ENCODE measurements around the gene XPA. TPM values are rescaled to one million over a fixed set of nuclear protein-coding genes. Genes with fewer than 3 reads are reported as not detected.
A peak's percentile ranks its signal among the peaks of the same experiment; 100 is the strongest.
"Not testable (repeated sequence)": the region's sequence is repeated elsewhere in the genome, so short reads cannot be mapped to it uniquely, and the experiment has no call there.

XPA gene
- polyA plus RNA-seq: 10 to 100 TPM; 13.5 to 16.3 TPM

DNA sequence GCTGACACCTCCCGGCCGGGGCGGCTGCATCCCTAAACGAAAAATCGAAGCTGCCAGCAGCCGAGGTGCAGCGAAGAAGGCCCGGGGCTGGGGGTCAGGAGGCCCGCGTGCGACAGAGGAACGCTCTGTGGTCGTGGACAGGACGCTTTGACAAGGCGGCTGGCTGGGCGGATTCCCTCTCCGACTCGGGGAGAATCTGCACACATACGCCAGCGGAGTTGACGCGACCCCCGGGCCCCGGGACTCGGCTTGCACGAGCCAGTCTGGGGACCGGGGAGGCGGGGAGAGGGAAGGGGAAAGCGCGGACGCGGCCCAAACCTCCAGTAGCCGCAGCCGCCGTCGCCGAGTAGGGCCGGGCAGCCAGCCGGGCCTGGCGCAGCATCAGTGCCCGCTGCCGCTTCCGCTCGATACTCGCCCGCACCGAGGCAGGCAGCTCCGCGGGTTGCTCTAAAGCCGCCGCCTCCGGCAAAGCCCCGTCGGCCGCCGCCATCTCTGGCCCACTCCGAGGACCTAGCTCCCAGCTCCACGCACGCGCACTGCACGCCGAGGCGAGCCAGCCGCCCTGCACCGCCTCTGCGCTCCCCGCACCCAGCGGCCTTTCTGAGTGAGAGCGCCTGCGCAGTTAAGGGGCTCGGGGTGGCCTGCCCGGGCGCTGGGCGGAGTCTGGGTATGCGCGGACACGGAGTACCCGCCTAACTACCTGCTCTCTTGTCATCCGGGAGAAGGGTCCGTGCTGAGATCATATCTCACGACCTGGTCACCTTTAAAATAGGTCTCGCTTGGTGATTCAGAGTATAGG lies at the start of gene XPA:
Gene XPA (minus strand): TSS at position 538 of the 799 bp plus-strand sequence. CDS start 48 bp downstream, at position 490.
- Histone ChIP-seq H3K27me3 (ENCODE audit: control insufficient read depth in 1 of 2, insufficient read depth in 2 of 2, low read length in 2 of 2) (no peaks in the 10 kb centered on the region), H3K4me1 (ENCODE audit: control insufficient read depth in 2 of 2, insufficient read depth in 2 of 2, low read length in 1 of 2) (no peaks in the 10 kb centered on the region), H3K27ac (ENCODE audit: low read depth in 2 of 2, low read length in 1 of 2) (peak within 1 kb of the TSS; percentile 92 to 95), H3K4me3 (ENCODE audit: low read depth in 1 of 2, low read length in 2 of 2) (peak within 1 kb of the TSS; percentile 85 to 97), H3K36me3 (ENCODE audit: control insufficient read depth in 2 of 2, insufficient read depth in 2 of 2, low read length in 1 of 2) (no peaks in the 10 kb centered on the region), H3K9me3 (ENCODE audit: control insufficient read depth in 2 of 2, insufficient read depth in 1 of 2, low read depth in 1 of 2, low read length in 1 of 2) (peaks cover 0 to 2% of the 10 kb centered on the region in 2 donors)
- 0% methylated on average over 63 to 82 of the region's 82 CpGs for WGBS, 2 donors

DNA sequence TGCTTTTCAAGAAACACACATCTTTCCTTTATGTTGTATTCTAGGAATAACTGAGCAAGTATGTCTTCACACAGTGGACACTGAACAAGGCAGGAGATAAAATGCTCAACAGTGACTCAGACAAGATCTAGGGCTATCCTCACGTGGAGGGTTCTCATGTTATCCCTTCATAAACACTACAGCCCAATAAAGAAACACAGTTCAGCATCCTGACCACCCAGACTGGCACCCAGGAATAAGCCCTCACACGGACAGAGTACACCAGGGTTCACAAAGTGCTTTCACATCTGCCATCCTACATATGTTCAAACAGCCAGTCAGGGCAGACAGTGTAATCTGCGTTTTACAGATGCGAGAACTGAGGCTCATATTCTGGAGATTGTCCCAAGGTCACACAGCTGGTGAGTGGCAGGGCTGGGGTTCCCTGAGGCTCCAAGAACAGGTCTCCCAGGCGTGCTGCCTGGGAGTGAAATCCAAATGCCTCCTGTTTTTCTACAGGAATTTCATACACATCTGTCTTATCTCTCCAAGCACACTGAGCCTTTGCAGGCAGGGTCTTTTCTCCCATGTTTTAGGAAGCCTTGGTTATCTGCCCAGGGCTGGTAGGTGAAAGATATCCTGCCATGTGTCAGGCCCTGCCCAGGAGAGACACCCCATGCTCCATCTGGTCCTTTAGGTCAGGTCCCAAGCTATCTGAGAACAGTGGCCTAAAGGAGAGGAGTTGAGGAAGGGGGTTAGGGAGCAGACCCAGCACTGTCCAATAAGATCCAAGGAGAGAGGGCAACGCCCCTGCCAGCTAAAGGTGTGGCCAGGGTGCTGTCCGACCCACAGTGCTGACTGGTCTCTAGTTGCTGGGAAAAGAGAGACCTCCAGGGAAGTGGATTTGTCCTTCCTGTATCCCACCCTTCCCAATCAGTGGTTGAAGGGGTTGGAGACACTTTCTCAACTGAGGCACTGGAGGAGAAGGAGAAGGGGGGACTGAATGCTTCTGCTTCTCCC lies 47.9 kb upstream of the XPA start:
- 44 to 66% methylated on average over 7 of the region's 7 CpGs for WGBS, 2 donors

DNA sequence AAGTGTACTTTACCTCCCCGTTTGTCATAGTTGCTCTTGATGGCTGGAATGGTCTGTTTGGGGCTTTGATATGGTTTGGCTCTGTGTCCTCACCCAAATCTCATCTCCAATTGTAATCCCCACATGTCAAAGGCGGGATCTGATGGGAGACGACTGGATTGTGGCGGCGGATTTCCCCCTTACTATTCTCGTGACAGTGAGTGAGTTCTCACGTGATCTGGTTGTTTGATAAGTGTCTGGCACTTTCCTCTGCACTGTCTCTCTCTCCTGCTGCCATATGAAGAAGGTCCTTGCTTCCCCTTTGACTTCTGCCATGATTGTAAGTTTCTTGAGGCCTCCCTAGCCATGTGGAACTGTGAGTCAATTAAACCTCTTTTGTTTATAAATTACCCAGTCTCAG lies 46.9 kb upstream of the XPA start:
- H3K9me3 ChIP-seq (ENCODE audit: control insufficient read depth in 2 of 2, insufficient read depth in 1 of 2, low read depth in 1 of 2, low read length in 1 of 2); H3K4me3 ChIP-seq (ENCODE audit: low read depth in 1 of 2, low read length in 2 of 2); H3K27ac ChIP-seq (ENCODE audit: low read depth in 2 of 2, low read length in 1 of 2); H3K36me3 ChIP-seq (ENCODE audit: control insufficient read depth in 2 of 2, insufficient read depth in 2 of 2, low read length in 1 of 2); H3K27me3 ChIP-seq (ENCODE audit: control insufficient read depth in 1 of 2, insufficient read depth in 2 of 2, low read length in 2 of 2): not testable (repeated sequence)
- WGBS, 2 donors: 64 to 72% methylated on average over 7 of the region's 7 CpGs
- H3K4me1 ChIP-seq (ENCODE audit: control insufficient read depth in 2 of 2, insufficient read depth in 2 of 2, low read length in 1 of 2): peaks cover 6 to 18% of the 10 kb centered on the region in 2 donors

More for the DNA sequence above, 47.9 kb upstream of the XPA start:
- H3K27ac ChIP-seq (ENCODE audit: low read depth in 2 of 2, low read length in 1 of 2): no peak overlapping the region
- peaks cover 0 to 3% of the 10 kb centered on the region in 2 donors for H3K36me3 ChIP-seq (ENCODE audit: control insufficient read depth in 2 of 2, insufficient read depth in 2 of 2, low read length in 1 of 2)
- H3K27me3 ChIP-seq (ENCODE audit: control insufficient read depth in 1 of 2, insufficient read depth in 2 of 2, low read length in 2 of 2): peaks cover 0 to 3% of the 10 kb centered on the region in 2 donors
- peaks cover 0 to 5% of the 10 kb centered on the region in 2 donors for H3K9me3 ChIP-seq (ENCODE audit: control insufficient read depth in 2 of 2, insufficient read depth in 1 of 2, low read depth in 1 of 2, low read length in 1 of 2)
- H3K4me3 ChIP-seq (ENCODE audit: low read depth in 1 of 2, low read length in 2 of 2): no peak overlapping the region
- H3K4me1 ChIP-seq (ENCODE audit: control insufficient read depth in 2 of 2, insufficient read depth in 2 of 2, low read length in 1 of 2): peaks cover 2 to 10% of the 10 kb centered on the region in 2 donors

DNA sequence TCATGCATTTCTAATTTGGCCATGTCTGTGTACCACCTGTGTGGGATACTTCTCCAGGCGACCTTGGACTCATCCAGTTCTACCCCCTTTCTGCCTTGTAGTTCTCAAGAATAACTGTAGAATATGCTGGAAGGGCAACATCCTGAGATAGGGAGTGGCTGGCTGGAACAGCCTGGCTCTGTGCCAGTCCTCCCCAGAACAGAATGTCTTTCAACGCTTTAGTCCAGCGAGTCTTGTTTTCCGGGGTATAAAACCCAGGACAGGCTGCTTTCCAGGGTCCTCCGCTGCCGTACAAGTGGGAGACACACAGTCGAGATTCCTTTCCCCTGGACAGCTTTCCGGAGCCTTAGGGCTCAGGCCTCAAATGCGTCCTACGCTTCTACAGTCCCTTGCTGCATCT lies 45.4 kb upstream of the XPA start:
- peaks cover 0 to 5% of the 10 kb centered on the region in 2 donors for H3K9me3 ChIP-seq (ENCODE audit: control insufficient read depth in 2 of 2, insufficient read depth in 1 of 2, low read depth in 1 of 2, low read length in 1 of 2)
- 90 to 93% methylated on average over 10 of the region's 10 CpGs for WGBS, 2 donors
- H3K4me1 ChIP-seq (ENCODE audit: control insufficient read depth in 2 of 2, insufficient read depth in 2 of 2, low read length in 1 of 2): peaks cover 6 to 19% of the 10 kb centered on the region in 2 donors
- no peak overlapping the region for H3K4me3 ChIP-seq (ENCODE audit: low read depth in 1 of 2, low read length in 2 of 2)
- H3K36me3 ChIP-seq (ENCODE audit: control insufficient read depth in 2 of 2, insufficient read depth in 2 of 2, low read length in 1 of 2): peaks cover 0 to 3% of the 10 kb centered on the region in 2 donors
- H3K27ac ChIP-seq (ENCODE audit: low read depth in 2 of 2, low read length in 1 of 2): no peak overlapping the region
- H3K27me3 ChIP-seq (ENCODE audit: control insufficient read depth in 1 of 2, insufficient read depth in 2 of 2, low read length in 2 of 2): peaks cover 0 to 3% of the 10 kb centered on the region in 2 donors

DNA sequence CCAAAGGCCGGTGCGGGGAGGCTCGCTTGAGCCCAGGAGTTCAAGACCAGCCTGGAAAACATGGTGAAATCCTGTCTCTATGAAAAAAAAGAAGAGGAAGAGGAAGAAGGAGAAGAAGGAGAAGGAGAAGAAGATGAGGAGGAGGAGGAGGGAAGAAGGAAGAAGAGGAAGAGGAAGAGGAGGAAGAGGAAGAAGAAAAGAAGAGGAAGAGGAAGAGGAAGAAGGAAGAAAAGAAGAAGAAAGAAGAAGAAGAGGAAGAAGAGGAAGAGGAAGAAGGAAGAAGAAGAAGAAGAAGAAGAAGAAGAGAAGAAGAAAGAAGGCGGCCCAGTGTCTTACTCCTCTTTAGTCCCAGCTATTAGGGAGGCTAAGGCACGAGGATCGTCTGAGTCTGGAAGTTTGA lies 44.8 kb upstream of the XPA start:
- Histone ChIP-seq H3K27me3 (ENCODE audit: control insufficient read depth in 1 of 2, insufficient read depth in 2 of 2, low read length in 2 of 2) (peaks cover 0 to 3% of the 10 kb centered on the region in 2 donors), H3K27ac (ENCODE audit: low read depth in 2 of 2, low read length in 1 of 2) (peak overlapping the region; percentile 84 to 88), H3K9me3 (ENCODE audit: control insufficient read depth in 2 of 2, insufficient read depth in 1 of 2, low read depth in 1 of 2, low read length in 1 of 2) (peaks cover 0 to 5% of the 10 kb centered on the region in 2 donors), H3K4me1 (ENCODE audit: control insufficient read depth in 2 of 2, insufficient read depth in 2 of 2, low read length in 1 of 2) (peaks cover 6 to 15% of the 10 kb centered on the region in 2 donors), H3K36me3 (ENCODE audit: control insufficient read depth in 2 of 2, insufficient read depth in 2 of 2, low read length in 1 of 2) (peaks cover 0 to 3% of the 10 kb centered on the region in 2 donors), H3K4me3 (ENCODE audit: low read depth in 1 of 2, low read length in 2 of 2) (peak overlapping the region in 1 of 2 donors; percentile 36)
- WGBS, 2 donors: 80 to 81% methylated on average over 6 of the region's 6 CpGs

DNA sequence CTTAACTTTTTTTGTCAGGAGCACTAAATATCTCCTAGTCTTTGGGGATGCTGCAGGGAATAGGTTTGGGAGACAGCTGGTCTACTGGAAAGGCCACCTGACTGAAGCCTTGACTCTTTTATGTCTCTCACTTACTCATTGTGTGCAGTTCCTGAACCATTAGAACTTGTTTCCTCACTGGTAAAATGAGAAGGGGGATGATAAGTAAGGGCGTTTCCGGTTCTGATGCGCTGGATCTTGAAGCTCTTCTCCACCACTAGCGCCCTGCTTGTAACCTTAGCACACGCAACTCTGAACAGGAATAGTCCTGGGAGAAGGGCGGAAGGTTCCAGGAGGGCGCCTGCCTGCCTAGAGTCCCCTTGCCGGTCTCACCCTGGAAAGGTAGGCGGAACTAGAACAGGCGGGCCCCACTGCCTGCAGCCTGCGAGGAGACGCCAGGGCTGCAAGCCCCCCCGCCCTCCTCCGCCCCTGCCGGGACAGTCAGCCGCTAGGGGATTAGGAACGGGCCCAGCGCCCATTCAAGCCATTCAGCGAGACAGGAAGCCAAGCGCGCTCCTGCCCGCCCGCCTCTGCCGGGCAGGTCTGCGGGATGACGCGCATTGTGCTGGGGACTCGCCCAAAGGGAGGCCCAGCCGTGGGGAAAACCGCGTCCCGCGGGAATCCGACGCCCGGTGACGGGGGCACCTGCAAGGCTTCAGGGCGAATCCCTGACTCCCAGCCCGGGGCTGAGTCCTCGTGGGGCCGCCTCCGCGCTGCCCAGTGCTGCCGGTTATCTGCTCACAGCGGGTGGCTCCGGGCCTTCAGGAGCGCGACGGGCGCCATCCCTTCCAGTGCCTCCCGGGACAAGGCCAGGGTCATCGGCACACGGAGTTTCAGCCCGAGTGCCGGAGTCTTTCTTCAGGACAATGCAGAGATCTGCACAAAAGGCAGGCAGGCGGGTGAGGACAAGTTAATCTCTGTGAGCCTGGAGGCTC lies 44.0 kb upstream of the XPA start:
- WGBS, 2 donors: 3% methylated on average over 56 of the region's 56 CpGs
- Histone ChIP-seq H3K27ac (ENCODE audit: low read depth in 2 of 2, low read length in 1 of 2) (peak overlapping the region; percentile 84 to 88), H3K27me3 (ENCODE audit: control insufficient read depth in 1 of 2, insufficient read depth in 2 of 2, low read length in 2 of 2) (peaks cover 0 to 3% of the 10 kb centered on the region in 2 donors), H3K4me1 (ENCODE audit: control insufficient read depth in 2 of 2, insufficient read depth in 2 of 2, low read length in 1 of 2) (peaks cover 6 to 15% of the 10 kb centered on the region in 2 donors), H3K4me3 (ENCODE audit: low read depth in 1 of 2, low read length in 2 of 2) (peak overlapping the region; percentile 36 to 40), H3K9me3 (ENCODE audit: control insufficient read depth in 2 of 2, insufficient read depth in 1 of 2, low read depth in 1 of 2, low read length in 1 of 2) (peaks cover 0 to 5% of the 10 kb centered on the region in 2 donors), H3K36me3 (ENCODE audit: control insufficient read depth in 2 of 2, insufficient read depth in 2 of 2, low read length in 1 of 2) (peaks cover 0 to 3% of the 10 kb centered on the region in 2 donors)

DNA sequence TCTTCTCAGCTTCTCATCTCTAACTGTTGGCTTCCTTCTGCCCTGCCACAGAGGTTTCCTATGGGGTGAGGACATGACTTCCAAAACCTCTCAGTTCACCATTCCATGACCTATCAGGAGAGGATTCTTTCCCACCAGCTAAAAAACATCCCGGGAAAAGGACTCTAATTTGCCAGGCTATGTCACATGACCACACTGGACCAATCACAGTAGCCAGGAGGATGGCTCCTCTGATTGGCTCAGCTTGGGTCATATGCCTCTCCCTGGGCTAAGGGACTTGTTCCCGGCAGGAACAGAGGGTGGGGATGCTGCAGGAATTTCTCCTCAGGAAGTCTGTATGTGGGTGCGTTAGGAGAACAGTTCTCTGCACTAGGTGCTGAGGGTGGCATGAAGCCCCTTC lies 40.3 kb upstream of the XPA start:
- Histone ChIP-seq H3K36me3 (ENCODE audit: control insufficient read depth in 2 of 2, insufficient read depth in 2 of 2, low read length in 1 of 2) (no peaks in the 10 kb centered on the region), H3K4me1 (ENCODE audit: control insufficient read depth in 2 of 2, insufficient read depth in 2 of 2, low read length in 1 of 2) (peaks cover 6 to 19% of the 10 kb centered on the region in 2 donors), H3K4me3 (ENCODE audit: low read depth in 1 of 2, low read length in 2 of 2) (no peak overlapping the region), H3K27ac (ENCODE audit: low read depth in 2 of 2, low read length in 1 of 2) (no peak overlapping the region), H3K9me3 (ENCODE audit: control insufficient read depth in 2 of 2, insufficient read depth in 1 of 2, low read depth in 1 of 2, low read length in 1 of 2) (peaks cover 0 to 1% of the 10 kb centered on the region in 2 donors), H3K27me3 (ENCODE audit: control insufficient read depth in 1 of 2, insufficient read depth in 2 of 2, low read length in 2 of 2) (no peaks in the 10 kb centered on the region)
- WGBS, 2 donors: 53% methylated on average over 3 of the region's 3 CpGs

DNA sequence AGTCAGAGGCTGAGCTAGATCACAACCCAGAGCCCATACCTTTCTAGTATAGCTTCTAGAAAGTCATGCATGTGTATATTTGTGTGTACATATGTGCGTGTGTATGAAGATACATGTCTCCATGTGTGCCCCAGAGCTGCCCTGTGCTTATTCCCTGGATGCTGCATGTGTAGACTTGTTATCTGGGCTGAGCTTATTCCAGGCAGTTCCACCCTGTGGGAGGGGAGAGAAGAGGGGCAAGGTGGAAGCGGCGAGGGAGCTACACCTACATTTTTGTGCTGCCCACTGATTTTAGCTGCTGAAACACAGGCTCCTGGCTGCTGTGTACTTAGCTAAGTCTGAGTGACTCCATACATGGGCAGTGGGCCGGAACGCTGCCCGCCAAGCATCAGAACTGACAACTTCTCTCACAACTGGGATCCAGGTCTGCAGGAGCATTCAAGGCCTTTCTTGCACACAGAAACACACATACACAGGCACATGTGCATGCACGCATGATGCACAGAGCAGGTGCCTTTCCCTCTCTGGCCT lies 38.0 kb upstream of the XPA start:
- 60 to 76% methylated on average over 7 of the region's 7 CpGs for WGBS, 2 donors
- H3K36me3 ChIP-seq (ENCODE audit: control insufficient read depth in 2 of 2, insufficient read depth in 2 of 2, low read length in 1 of 2): no peaks in the 10 kb centered on the region
- peak overlapping the region in 1 of 2 donors; percentile 34 for H3K27ac ChIP-seq (ENCODE audit: low read depth in 2 of 2, low read length in 1 of 2)
- H3K9me3 ChIP-seq (ENCODE audit: control insufficient read depth in 2 of 2, insufficient read depth in 1 of 2, low read depth in 1 of 2, low read length in 1 of 2): no peaks in the 10 kb centered on the region
- H3K4me3 ChIP-seq (ENCODE audit: low read depth in 1 of 2, low read length in 2 of 2): no peak overlapping the region
- peaks cover 3 to 14% of the 10 kb centered on the region in 2 donors for H3K4me1 ChIP-seq (ENCODE audit: control insufficient read depth in 2 of 2, insufficient read depth in 2 of 2, low read length in 1 of 2)
- H3K27me3 ChIP-seq (ENCODE audit: control insufficient read depth in 1 of 2, insufficient read depth in 2 of 2, low read length in 2 of 2): no peaks in the 10 kb centered on the region
